NCI-H460 (cell line): Measurements from ENCODE around the gene DTWD2. TPM values are rescaled to one million over a fixed set of nuclear protein-coding genes. Genes with fewer than 3 reads are reported as not detected.
"Not testable (repeated sequence)": the region's sequence is repeated elsewhere in the genome, so short reads cannot be mapped to it uniquely, and the experiment has no call there.

Source experiments
- DNase-seq: peaks from one replicate; pipeline ENCODE4 v3.0.0-alpha.2; 2016; ENCODE audit warnings: low read depth; ENCODE audit errors: extremely low read depth
- total RNA-seq: library from RNA; depleted of rRNA; stranded (reverse); fragments of >200 nt; shearing (Covaris generic); gene quantifications from 2 replicates; pipeline ENCODE4 v1.2.3, GENCODE V29; 2014

The DTWD2 gene
- total RNA-seq, 1 experiment from 2014 or later = 24.7 TPM

DNA sequence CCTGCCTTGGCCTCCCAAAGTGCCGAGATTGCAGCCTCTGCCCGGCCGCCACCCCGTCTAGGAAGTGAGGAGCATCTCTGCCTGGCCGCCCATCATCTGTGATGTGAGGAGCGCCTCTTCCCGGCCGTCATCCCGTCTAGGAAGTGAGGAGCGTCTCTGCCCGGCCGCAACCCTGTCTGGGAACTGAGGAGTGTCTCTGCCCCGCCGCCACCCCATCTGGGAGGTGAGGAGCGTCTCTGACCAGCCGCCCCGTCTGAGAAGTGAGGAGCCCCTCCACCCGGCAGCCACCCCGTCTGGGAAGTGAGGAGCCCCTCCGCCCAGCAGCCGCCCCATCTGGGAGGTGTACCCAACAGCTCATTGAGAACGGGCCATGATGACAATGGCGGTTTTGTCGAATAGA, 10.5 kb upstream of the DTWD2 start:
- DNase-seq = not testable (repeated sequence)

DNA sequence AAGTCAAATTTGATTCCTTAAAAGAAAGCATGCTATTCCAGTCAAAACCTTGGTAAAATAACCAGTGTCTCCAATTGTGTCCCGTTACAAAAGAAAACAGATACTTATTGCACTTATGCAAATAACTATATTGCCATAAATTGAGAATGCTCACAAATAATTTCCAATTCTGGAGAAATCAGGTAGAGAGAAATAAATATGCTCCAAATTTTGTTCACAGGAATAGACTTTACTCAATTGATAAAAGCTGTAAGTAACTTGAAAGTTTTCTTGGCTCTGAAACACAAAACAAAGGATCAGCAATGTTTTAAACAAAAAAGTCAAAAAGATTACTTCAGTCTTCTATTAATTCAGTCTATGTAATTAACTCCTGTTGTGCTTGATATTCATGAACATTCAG, 7.8 kb upstream of the DTWD2 start:
- no peak for DNase-seq

DNA sequence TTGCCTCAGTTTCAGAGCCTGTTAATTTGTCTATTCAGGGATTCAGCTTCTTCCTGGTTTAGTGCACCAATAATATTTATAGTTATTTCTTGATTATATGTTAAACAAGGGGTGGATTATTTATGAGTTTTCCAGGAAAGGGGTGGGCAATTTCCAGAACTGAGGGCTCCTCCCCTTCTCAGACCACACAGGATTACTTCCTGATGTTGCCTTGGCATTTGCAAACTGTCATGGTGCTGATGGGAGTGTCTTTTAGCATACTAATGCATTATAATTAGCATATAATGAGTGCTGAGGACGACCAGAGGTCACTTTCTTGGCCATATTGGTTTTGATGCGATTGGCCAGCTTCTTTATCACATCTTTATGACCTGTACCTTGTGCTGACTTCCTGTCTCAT, 6.2 kb upstream of the DTWD2 start:
- no peak for DNase-seq

DNA sequence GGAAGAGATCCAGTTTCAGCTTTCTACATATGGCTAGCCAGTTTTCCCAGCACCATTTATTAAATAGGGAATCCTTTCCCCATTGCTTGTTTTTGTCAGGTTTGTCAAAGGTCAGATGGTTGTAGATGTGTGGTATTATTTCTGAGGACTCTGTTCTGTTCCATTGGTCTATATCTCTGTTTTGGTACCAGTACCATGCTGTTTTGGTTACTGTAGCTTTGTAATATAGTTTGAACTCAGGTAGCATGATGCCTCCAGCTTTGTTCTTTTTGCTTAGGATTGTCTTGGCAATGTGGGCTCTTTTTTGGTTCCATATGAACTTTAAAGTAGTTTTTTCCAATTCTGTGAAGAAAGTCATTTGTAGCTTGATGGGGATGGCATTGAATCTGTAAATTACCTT, 4.8 kb upstream of the DTWD2 start:
- not testable (repeated sequence) for DNase-seq

DNA sequence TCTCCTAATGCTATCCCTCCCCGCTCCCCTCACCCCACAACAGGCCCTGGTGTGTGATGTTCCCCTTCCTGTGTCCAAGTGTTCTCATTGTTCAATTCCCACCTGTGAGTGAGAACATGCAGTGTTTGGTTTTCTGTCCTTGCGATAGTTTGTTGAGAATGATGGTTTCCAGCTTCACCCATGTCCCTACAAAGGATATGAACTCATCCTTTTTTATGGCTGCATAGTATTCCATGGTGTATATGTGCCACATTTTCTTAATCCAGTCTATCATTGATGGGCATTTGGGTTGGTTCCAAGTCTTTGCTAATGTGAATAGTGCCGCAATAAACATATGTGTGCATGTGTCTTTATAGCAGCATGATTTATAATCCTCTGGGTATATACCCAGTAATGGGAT, 3.7 kb upstream of the DTWD2 start:
- DNase-seq = not testable (repeated sequence)

DNA sequence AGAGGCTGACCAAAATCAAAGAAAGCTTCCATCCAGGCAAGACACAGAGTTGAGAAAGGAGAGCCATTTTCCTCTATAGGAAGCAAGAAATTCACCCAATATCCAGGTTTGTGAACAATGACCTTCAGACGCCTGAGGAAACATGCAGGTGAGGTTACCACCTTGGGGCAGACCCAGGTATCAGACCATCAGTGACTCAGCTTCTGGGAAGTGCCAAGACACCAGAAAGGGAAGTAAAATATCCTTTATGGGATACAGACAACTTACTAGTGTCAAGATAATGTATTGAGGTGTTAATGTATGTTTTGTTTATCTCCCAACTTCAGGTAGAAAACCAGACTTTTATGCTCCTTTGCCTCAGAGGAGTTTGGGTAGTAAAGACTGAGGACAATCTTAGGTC, 2.2 kb upstream of the DTWD2 start:
- DNase-seq = no peak

DNA sequence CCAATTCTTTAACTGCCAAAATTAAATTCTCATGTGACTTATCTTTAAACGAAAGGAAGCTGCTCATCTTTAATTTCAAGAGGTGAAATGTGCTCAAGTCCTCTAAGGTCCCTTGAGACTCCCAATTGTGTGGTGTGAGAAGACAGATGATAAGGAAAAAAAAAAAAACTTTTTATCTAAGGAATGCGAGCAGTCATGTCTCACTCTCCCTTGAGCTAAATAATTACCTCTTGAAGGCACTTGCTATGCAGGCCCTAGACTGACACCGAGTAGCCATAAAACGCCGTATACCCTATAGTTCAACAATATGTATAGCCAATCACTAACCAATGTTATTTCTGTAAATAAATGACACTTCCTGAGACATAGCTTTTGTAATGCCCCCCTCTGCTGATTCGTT, 1.5 kb upstream of the DTWD2 start:
- no peak for DNase-seq

DNA sequence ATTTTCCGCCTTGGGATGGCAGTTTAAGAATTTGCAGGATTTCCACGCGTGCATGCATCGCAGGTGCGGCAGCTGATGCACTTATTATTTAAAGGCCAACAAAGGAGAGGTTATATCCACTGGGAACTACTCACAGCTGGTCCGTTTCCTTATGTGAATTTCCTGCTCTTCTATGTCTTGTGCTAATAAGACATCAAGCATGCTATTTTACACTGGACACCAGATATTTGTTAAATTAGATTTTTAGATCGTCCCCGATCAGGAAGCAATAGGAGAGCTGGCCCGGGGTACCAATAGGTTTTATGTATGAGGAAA, 476 bp upstream of the DTWD2 start:
- DNase-seq = no peak

DNA sequence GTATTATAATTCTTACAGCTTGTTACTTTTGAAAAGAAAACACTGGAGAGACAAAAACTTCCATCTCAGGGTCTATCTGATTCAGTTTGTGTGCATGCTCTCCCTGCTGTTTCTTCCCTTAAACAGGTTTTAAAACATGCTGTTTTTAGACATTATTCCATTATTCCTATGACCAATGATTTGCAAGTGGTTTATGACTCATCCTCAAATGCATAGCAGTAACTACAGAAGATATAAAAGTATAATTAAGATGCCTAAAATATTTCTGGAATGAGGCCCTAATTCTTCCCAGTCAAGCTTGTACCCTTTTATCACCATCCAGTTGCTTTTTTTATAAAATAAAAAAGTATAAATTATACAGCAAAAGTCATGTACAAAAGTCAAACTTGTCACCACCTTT, 3.7 kb downstream of the DTWD2 start:
- DNase-seq = no peak

DNA sequence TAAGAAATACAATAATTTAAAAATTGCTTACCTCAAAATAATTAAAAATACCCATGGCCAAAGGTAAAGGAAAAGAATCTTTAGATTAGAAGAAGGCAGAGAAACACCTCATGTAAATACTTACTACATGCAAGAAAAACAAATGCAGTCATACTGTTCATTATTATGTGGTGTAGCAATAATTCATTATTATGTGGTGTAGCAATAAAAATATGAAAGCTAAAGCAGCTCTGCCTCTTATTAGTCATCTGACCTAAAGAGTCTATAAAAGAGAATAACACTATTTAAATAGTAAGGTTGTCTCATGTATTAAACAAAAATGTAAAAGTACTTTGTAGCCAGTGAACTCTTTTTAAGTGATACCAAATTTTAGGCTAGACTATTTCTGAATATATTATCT, 6.6 kb downstream of the DTWD2 start:
- no peak for DNase-seq

DNA sequence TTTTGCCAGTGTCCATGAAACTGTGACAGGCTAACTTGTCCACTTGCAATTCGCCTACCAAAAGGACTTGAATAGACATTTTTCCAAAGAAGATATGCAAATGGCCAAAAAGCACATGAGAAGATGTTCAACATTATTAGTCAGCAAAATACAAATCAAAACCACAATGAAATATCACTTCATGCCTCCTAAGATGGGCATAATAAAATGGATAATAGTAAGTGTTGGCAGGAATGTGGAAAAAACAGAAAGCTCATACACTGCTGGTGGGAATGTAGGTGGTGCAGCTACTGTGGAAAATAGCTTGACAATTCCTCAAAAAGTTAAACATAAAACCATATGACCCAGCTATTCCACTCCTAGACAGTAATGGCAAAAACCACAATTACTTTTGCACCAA, 7.9 kb downstream of the DTWD2 start:
- no peak for DNase-seq

DNA sequence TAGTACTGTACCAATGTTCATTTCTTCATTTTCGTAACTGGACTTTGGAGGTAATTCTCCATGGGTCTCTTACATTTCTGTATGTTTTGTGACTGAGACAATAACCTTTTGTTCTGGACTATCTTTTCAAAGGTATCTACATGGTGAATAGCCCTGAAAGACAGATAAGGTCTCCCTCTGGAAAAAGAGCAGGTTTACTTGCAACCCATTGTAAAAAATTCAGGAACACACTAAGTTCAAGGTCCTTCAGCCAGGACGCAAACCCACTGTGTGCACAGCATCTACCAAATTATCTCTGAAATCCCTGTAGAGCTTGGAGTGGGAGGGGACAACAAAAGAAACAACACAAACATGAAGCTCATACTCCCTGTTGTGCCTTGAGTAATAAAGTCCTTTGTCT, 8.3 kb downstream of the DTWD2 start:
- no peak for DNase-seq

DNA sequence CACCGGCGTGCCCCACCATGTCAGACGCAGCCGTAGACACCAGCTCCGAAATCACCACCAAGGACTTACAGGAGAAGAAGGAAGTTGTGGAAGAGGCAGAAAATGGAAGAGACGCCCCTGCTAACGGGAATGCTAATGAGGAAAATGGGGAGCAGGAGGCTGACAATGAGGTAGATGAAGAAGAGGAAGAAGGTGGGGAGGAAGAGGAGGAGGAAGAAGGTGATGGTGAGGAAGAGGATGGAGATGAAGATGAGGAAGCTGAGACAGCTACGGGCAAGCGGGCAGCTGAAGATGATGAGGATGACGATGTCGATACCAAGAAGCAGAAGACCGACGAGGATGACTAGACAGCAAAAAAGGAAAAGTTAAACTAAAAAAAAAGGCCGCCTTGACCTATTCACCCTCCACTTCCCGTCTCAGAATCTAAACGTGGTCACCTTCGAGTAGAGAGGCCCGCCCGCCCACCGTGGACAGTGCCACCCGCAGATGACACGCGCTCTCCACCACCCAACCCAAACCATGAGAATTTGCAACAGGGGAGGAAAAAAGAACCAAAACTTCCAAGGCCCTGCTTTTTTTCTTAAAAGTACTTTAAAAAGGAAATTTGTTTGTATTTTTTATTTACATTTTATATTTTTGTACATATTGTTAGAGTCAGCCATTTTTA, 14.4 kb downstream of the DTWD2 start:
- not testable (repeated sequence) for DNase-seq

DNA sequence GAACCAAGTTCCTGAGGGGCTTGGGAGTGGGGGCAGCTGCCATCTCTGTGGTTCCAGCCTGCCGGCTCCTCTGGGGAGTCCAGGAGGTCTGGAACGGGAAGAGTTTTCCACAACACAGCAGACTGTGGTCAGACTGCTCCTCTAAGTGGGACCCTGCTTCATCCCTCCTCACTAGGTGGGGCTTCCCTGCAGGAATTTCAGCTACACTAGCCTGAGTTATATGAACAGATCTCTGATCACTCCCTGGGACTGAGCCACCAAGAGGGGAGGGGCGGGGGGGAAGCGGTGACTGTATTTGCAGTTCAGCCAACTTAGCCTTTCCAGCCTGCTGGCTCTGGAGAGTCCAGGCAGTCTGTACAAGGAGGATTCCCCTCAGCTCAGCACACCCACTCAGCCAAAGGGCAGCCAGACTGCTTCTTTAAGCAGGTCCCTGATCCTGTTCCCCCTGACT, 19.4 kb downstream of the DTWD2 start:
- DNase-seq = no peak

DNA sequence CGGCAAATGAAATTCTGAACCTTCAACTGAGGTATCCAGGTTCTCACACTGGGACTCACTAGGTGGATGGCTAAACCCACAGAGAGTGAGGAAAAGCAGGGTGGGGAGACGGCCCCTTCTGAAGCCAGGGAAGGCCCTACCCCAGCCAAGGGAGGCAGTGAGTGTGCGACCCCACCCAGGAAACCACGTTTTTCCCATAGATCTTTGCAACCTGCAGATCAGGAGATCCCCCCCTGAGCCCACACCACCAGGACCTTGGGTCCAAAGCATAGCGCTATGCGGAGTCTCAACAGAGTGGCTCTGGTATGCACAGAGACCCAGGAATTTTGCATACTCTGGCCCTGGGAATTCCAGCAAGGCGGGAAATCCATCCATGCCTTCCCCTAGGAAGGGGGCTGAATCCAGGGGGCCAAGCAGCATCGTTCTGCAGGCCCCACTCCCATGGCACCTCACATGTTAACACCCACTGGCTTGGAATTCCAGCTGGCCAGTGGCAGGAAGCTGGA, 19.9 kb downstream of the DTWD2 start:
- no peak for DNase-seq

DNA sequence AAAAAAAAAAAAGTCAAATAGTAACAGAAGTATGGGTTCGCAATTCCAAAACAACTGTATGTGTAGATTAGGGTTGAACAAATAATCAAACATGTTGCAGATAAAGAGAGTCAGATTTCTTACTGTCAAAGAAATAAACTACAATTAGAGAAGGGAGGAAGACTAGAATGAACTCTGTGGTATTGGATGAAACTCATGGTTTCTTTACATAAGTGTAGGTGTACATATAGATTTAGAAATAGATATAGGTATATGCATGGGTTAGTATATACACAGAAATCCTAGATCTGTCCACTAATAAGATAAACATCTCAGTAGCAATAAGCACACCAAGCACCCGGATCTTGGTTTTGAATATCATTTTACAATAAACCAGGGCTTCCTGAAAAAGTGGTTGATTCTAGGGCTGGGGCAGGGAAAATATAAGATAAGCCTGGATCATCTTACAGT, 21.3 kb downstream of the DTWD2 start:
- no peak for DNase-seq

DNA sequence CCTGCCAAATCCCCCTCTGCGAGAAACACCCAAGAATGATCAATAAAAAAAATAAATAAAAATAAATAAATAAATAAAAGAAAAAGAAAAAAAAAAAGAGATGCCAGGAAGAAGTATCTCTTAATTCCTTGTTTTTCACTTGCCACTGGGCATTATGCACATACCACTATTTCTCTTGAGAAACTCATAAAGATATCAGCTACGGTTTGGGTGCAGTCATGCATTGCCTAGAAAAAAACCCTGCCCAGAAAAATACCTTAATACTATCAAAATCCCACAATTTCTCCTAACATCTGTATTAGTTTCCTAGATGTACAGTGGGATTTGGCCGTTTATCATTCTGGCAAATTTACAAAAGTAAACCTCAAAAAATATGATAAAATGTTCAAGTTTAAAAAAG, 22.5 kb downstream of the DTWD2 start:
- no peak for DNase-seq

DNA sequence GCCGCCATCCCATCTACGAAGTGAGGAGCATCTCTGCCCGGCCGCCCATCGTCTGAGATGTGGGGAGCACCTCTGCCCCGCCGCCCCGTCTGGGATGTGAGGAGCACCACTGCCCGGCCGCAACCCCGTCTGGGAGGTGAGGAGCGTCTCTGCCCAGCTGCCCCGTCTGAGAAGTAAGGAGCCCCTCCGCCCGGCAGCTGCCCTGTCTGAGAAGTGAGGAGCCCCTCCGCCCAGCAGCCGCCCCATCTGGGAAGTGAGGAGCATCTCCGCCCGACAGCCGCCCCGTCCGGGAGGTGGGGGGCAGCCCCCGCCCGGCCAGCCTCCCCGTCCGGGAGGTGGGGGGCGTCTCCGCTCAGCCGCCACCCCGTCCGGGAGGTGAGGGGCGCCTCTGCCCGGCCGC, 23.4 kb downstream of the DTWD2 start:
- not testable (repeated sequence) for DNase-seq

DNA sequence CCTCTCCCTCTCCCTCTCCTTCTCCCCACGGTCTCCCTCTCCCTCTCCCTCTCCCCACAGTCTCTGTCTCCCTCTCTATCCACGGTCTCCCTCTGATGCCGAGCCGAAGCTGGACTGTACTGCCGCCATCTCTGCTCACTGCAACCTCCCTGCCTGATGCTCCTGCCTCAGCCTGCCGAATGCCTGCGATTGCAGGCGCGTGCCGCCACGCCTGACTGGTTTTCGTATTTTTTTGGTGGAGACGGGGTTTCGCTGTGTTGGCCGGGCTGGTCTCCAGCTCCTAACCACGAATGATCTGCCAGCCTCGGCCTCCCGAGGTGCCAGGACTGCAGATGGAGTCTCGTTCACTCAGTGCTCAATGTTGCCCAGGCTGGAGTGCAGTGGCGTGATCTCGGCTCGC, 24.0 kb downstream of the DTWD2 start:
- DNase-seq = not testable (repeated sequence)

DNA sequence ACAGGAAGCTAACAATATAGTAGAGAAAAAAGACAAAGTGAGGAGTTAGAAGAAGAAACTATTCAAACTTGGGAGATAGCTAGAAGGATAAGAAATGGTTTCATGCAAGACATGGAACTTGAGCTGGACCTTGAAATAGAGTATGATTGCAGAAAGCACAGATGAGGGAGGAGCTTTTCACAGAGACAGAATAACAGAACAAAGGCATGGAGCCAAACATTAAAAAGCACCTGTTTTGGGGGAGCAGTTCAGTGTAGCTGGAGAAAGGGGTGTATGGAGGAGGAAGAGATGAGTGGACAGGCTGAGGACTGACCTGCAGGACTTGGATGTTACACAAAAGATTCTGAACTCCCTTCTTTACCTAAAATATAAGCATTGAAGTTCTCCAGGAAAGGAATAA, 25.2 kb downstream of the DTWD2 start:
- no peak for DNase-seq

DNA sequence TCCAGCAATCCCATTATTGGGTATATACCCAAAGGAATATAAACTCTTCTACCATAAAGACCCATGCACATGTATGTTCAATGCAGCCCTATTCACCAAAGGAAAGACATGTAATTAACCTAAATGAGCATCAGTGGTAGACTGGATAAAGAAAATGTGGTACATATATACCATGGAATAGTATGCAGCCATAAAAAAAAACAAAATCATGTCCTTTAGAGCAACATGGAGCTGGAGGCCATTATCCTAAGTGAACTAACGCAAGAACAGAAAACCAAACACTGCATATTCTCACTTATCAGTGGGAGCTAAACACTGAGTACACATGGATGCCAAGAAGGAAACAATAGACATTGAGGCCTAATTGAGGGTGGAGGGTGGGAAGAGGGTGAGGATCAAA, 27.8 kb downstream of the DTWD2 start:
- no peak for DNase-seq

DNA sequence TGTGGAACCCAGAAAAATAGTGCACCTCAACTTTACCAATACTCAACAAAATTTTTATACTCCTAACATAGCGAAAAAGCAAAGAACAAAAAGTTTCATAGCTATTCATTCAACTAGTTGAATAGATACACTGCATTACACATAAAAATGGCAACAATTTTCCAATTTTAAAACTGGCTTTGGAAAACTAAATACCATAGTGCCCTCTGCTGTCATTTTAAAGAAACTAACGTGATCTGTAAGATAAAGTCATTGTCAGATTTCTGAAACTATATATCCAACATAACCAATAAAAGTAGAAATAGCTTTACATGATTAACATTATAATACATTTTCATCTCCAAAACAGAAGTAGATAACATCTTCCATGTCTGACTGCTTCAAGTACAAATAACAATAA, 31.6 kb downstream of the DTWD2 start:
- peak; percentile 32 for DNase-seq

DNA sequence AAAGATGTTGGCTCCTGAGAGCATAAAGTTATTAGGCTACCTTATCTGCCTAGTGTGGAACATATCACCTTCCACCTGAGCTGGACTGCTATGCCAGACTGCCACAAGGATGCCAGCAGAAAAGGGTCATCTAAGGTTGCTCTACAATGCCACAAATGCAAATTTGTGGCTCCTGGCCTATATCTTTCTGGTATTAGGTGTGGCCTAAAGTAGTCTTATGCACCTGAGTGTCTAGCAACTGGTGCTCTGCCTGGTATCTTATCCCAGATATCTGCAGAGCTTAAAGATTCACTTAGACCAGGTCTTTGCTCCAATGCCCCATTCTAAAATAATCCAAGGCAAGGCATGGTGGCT, 34.7 kb downstream of the DTWD2 start:
- DNase-seq = no peak
